Retinal pigment epithelial cell (primary cell): ENCODE results near the gene SPI1.
A peak's percentile ranks its signal among the peaks of the same experiment; 100 is the strongest.

Experiments used
- DNase-seq: peaks from one replicate; pipeline ENCODE4 v3.0.0-alpha.2; 2010; ENCODE audit warnings: low read depth
- H3K4me3 ChIP-seq: 2 replicates; pipeline ENCODE4 v1.5.1; 2011; ENCODE audit warnings: mild to moderate bottlenecking, low read length, control low read depth, moderate library complexity
- CTCF ChIP-seq: conservative IDR thresholded peaks from 2 replicates; pipeline ENCODE4 v1.5.1; 2011; ENCODE audit warnings: low read depth, low read length, control low read depth, inconsistent platforms

SPI1 gene

GRCh38 chr11:47375020-47375419 is 3.3 kb downstream of the SPI1 start:
- no peak overlapping the region for H3K4me3 ChIP-seq
- TF ChIP-seq CTCF, result no peak
- DNase-seq, result no peak

- H3K4me3 ChIP-seq, result no peak overlapping the region
- DNase-seq, result no peak
- no peak for TF ChIP-seq CTCF
Observed at GRCh38 chr11:47374720-47375019, 3.7 kb downstream of the SPI1 start.

GRCh38 chr11:47373876-47374719 is 4.2 kb downstream of the SPI1 start:
- no peak overlapping the region for H3K4me3 ChIP-seq
- DNase-seq, result no peak

GRCh38 chr11:47372422-47372821 is 5.9 kb downstream of the SPI1 start:
- no peak overlapping the region for H3K4me3 ChIP-seq
- no peak for TF ChIP-seq CTCF
- no peak for DNase-seq

More at GRCh38 chr11:47373876-47374719, 4.2 kb downstream of the SPI1 start:
- TF ChIP-seq CTCF, result peak; percentile 97

- TF ChIP-seq CTCF, result no peak
- no peak overlapping the region for H3K4me3 ChIP-seq
- DNase-seq, result no peak
Observed at GRCh38 chr11:47369676-47370075, 8.7 kb downstream of the SPI1 start.

- no peak for TF ChIP-seq CTCF
- no peak for DNase-seq
- no peak overlapping the region for H3K4me3 ChIP-seq
Observed at GRCh38 chr11:47366020-47366490, 12.3 kb downstream of the SPI1 start.

- no peak for DNase-seq
- no peak overlapping the region for H3K4me3 ChIP-seq
- no peak for TF ChIP-seq CTCF
Observed at GRCh38 chr11:47361419-47361818, 16.9 kb downstream of the SPI1 start.
